Nephron (organoid): Measurements from ENCODE around the gene DHRSX.

Source experiments
- H3K27ac Mint-ChIP-seq, 3 experiments: 2 replicates each; pipeline ENCODE4 v1.8.0; 2020; ENCODE audit warnings: mixed read lengths in 3 of 3, mild to moderate bottlenecking in 2 of 3, moderate library complexity in 1 of 3
- H3K27me3 Mint-ChIP-seq: 2 replicates; pipeline ENCODE4 v1.8.0; 2021; ENCODE audit warnings: low read depth, mild to moderate bottlenecking, moderate library complexity, mixed read lengths
- H3K36me3 Mint-ChIP-seq: 2 replicates; pipeline ENCODE4 v1.8.0; 2020; ENCODE audit warnings: low read depth, mixed read lengths
- H3K4me1 Mint-ChIP-seq: 2 replicates; pipeline ENCODE4 v1.8.0; 2020; ENCODE audit warnings: mixed read lengths
- H3K4me3 Mint-ChIP-seq, 3 experiments: 2 replicates each; pipeline ENCODE4 v1.8.0; 2020; ENCODE audit warnings: mild to moderate bottlenecking in 3 of 3, mixed read lengths in 3 of 3, moderate library complexity in 2 of 3
- H3K9me3 Mint-ChIP-seq: 2 replicates; pipeline ENCODE4 v1.8.0; 2020; ENCODE audit warnings: mixed read lengths
- CTCF ChIP-seq, 3 experiments: fragments of 200-600 bp; sonication (generic); IDR thresholded peaks; one replicate each; pipeline ENCODE4 v1.5.0; 2021; ENCODE audit warnings: antibody characterized with exemption in 3 of 3; ENCODE audit not compliant: unreplicated experiment in 3 of 3

The DHRSX gene

GRCh38 chrX:2409796-2410195, 91.0 kb downstream of the DHRSX start:
- peak overlapping the region in 2 of 3 experiments; percentile 5 to 53 for H3K27ac Mint-ChIP-seq
- H3K36me3 Mint-ChIP-seq: peaks cover 47% of the 10 kb centered on the region
- H3K4me3 Mint-ChIP-seq: no peak overlapping the region
- no peaks in the 10 kb centered on the region for H3K27me3 Mint-ChIP-seq
- no peak for TF ChIP-seq CTCF (IDR thresholded peaks at IDR 0.05; ENCODE audit: unreplicated experiment in 3 of 3)
- H3K4me1 Mint-ChIP-seq: peaks cover 6% of the 10 kb centered on the region
- peaks cover 9% of the 10 kb centered on the region for H3K9me3 Mint-ChIP-seq

GRCh38 chrX:2408856-2409255, 91.9 kb downstream of the DHRSX start:
- peaks cover 6% of the 10 kb centered on the region for H3K4me1 Mint-ChIP-seq
- peaks cover 9% of the 10 kb centered on the region for H3K9me3 Mint-ChIP-seq
- no peak overlapping the region for H3K27ac Mint-ChIP-seq
- peaks cover 48% of the 10 kb centered on the region for H3K36me3 Mint-ChIP-seq
- no peak overlapping the region for H3K4me3 Mint-ChIP-seq
- H3K27me3 Mint-ChIP-seq: no peaks in the 10 kb centered on the region
- TF ChIP-seq CTCF (IDR thresholded peaks at IDR 0.05; ENCODE audit: unreplicated experiment in 3 of 3): no peak

- no peak for TF ChIP-seq CTCF (IDR thresholded peaks at IDR 0.05; ENCODE audit: unreplicated experiment in 3 of 3)
- peaks cover 7% of the 10 kb centered on the region for H3K4me1 Mint-ChIP-seq
- H3K27ac Mint-ChIP-seq: no peak overlapping the region
- peaks cover 9% of the 10 kb centered on the region for H3K9me3 Mint-ChIP-seq
- H3K4me3 Mint-ChIP-seq: no peak overlapping the region
- H3K27me3 Mint-ChIP-seq: no peaks in the 10 kb centered on the region
- H3K36me3 Mint-ChIP-seq: peaks cover 52% of the 10 kb centered on the region
These were observed 93.8 kb downstream of the DHRSX start for GRCh38 chrX:2406891-2407518.

GRCh38 chrX:2404776-2405175, 96.0 kb downstream of the DHRSX start:
- TF ChIP-seq CTCF (IDR thresholded peaks at IDR 0.05; ENCODE audit: unreplicated experiment in 3 of 3): no peak
- Mint-ChIP-seq H3K27ac (peak overlapping the region; percentile 21 to 54 (median 48)), H3K27me3 (no peaks in the 10 kb centered on the region), H3K9me3 (peaks cover 9% of the 10 kb centered on the region), H3K36me3 (peaks cover 52% of the 10 kb centered on the region), H3K4me3 (no peak overlapping the region), H3K4me1 (peaks cover 7% of the 10 kb centered on the region)

GRCh38 chrX:2402361-2402690, 98.5 kb downstream of the DHRSX start:
- Mint-ChIP-seq H3K36me3 (peaks cover 30% of the 10 kb centered on the region), H3K27ac (peak overlapping the region in 1 of 3 experiments; percentile 23), H3K9me3 (peaks cover 3% of the 10 kb centered on the region), H3K4me3 (no peak overlapping the region), H3K27me3 (no peaks in the 10 kb centered on the region), H3K4me1 (peaks cover 7% of the 10 kb centered on the region)
- no peak for TF ChIP-seq CTCF (IDR thresholded peaks at IDR 0.05; ENCODE audit: unreplicated experiment in 3 of 3)
